Measurements from ENCODE around the gene TUBA8.
"Not testable (repeated sequence)": the region's sequence is repeated elsewhere in the genome, so short reads cannot be mapped to it uniquely, and the experiment has no call there.

The TUBA8 gene

DNA sequence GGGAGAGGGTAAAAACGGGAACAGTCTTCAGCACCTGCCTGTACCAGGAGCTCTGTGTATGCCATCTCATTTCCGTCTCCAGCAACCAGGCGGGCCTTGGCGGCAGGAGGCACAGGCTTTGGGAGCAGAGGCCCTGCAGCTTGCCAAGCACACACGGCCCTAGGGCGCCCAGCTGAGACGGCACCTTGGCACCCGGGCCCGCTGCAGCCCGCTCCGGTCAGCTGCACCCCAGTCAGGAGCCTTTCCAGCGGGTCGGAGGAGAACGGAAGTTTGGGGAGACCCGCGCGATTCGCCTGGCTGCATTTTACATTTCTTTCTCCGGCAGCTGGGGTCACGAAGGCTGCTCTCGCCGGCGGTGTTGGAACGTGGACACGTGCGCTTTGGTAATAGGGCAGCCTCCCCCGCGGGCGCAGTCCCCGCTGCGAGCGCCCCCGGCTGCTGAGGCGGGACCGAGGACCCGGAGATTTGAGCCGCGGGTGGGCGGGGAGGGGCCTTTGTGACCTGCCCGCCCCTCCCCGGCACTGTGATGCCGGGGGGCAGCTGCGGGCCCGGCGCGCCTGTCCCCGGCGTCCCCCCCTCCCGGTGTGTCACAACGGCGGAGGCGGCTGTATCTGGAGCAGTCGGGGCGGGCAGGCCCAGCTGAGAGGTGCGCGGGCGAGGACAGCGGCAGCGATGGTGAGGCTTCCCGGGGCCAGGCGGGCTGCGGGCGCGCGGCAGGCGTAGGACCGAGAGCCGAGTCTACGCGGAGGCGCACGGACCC, at the start of gene TUBA8:
TSS of gene TUBA8 (plus strand) at position 616 of the 760 bp plus-strand sequence. CDS start at position 673, 57 bp downstream.
- no peaks in the 10 kb centered on the region for H3K9me3 Mint-ChIP-seq (ENCODE audit: low read depth)
- peak within 1 kb of the TSS; percentile 7 for H3K27ac Mint-ChIP-seq
- peaks cover 12% of the 10 kb centered on the region for H3K36me3 Mint-ChIP-seq
- H3K4me3 Mint-ChIP-seq = peak within 1 kb of the TSS; percentile 79
- H3K4me1 Mint-ChIP-seq (ENCODE audit: low read depth) = peaks cover 23% of the 10 kb centered on the region
- peaks cover 11% of the 10 kb centered on the region for H3K27me3 Mint-ChIP-seq

DNA sequence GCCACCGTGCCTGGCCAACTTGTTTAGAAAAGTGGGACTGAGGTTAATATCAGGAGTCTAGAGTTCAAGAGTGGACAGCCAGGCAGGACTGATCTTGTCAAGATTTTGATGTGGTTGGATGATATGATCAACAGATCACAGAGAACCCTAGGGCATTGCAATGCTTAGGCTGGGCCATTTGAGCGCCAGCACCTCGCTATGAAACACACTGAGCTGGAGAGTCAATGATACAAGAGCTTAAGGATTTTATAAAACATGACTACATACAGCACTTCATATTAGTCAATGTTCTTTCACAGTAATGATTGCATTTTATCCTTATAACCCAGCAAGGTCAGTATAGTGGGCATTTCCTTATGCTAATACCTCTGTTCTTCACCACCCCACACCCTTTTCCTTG, 48.2 kb upstream of the TUBA8 start:
- Mint-ChIP-seq H3K4me1 (ENCODE audit: low read depth) (no peaks in the 10 kb centered on the region), H3K36me3 (no peaks in the 10 kb centered on the region), H3K27me3 (peaks cover 22% of the 10 kb centered on the region), H3K4me3 (no peak overlapping the region), H3K9me3 (ENCODE audit: low read depth) (no peaks in the 10 kb centered on the region), H3K27ac (no peak overlapping the region)

DNA sequence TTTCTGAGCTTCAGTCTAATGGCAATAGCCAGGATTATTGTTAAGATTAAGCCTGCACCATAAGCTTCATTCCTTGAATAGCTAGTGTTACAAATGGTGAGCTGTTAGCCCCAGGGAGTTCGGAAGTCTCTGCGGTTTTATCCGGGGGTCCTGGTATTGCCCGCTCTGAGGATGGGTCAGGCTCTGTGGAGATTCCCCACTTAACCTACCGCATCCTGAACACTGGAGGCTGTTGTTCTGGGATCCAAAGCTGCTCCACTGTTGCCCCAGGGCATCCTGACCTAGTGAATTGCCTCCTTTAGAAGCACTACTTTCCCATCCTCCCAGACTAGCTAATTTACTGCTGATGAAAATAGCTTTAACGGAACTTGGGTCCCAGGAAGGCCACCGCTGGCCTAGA, 47.3 kb upstream of the TUBA8 start:
- H3K9me3 Mint-ChIP-seq (ENCODE audit: low read depth) = no peaks in the 10 kb centered on the region
- H3K4me3 Mint-ChIP-seq = no peak overlapping the region
- H3K27me3 Mint-ChIP-seq = peaks cover 22% of the 10 kb centered on the region
- H3K27ac Mint-ChIP-seq = no peak overlapping the region
- H3K36me3 Mint-ChIP-seq = no peaks in the 10 kb centered on the region
- H3K4me1 Mint-ChIP-seq (ENCODE audit: low read depth) = no peaks in the 10 kb centered on the region

DNA sequence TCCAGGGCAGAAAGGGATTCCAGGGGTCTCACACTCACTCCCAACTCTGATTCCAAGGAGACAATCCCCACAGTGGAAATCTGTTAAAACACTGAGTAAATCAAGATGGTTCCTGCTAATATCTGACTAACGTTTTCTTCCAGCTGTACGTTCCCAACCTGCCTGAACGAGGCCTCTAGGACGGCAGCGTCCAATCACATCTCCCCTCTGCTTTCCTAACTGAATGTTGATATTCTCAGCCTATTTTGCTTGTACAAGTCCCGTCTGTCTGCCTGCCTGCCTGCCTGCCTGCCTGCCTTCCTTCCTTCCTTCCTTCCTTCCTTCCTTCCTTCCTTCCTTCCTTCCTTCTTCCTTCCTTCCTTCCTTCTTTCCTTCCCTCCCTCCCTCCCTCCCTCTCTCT, 46.9 kb upstream of the TUBA8 start:
- H3K9me3 Mint-ChIP-seq (ENCODE audit: low read depth); H3K36me3 Mint-ChIP-seq; H3K4me1 Mint-ChIP-seq (ENCODE audit: low read depth); H3K4me3 Mint-ChIP-seq; H3K27ac Mint-ChIP-seq: not testable (repeated sequence)
- peaks cover 24% of the 10 kb centered on the region for H3K27me3 Mint-ChIP-seq

DNA sequence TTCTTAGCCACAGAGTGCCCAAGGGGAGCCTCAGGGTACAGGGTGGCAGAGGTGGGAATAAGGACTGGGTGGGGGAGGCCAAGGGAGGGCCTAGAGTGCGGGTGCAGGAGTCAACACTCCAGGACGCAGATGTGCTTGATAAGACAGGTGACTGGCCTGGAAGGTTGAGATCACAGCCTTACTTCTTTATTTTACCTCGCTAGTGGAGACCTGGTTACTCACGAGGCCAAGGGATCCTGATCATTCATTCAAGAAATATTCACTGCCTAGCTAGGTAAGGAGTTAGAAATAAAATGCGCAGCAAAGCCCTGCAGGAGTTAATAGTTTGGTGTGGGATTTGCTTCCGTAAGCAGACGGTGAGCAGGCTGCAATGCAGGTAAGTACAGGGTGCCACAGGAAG, 46.0 kb upstream of the TUBA8 start:
- Mint-ChIP-seq H3K36me3 (no peaks in the 10 kb centered on the region), H3K27ac (no peak overlapping the region), H3K9me3 (ENCODE audit: low read depth) (no peaks in the 10 kb centered on the region), H3K4me1 (ENCODE audit: low read depth) (no peaks in the 10 kb centered on the region), H3K4me3 (no peak overlapping the region), H3K27me3 (peaks cover 21% of the 10 kb centered on the region)

DNA sequence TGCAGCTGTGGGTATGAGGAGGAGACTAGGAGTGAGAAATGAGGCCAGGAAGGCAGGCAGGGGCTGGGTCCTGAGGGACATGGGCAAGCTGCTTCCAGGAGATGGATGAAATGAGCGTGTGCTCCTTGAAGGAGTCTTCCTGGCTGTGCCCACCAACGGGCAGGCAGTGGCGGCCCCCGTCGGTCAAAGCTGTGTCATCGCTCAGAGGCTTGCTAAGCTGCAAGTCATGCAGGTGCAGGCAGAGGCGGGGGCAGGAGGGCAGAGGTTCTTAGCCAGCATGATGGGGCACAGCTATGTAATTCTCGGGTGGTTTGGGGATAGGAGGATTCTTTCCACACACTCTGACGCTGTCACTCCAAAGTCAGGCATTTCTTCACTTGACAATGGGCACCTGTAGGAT, 45.4 kb upstream of the TUBA8 start:
- no peaks in the 10 kb centered on the region for H3K4me1 Mint-ChIP-seq (ENCODE audit: low read depth)
- no peak overlapping the region for H3K4me3 Mint-ChIP-seq
- H3K27ac Mint-ChIP-seq = no peak overlapping the region
- H3K27me3 Mint-ChIP-seq = peaks cover 21% of the 10 kb centered on the region
- no peaks in the 10 kb centered on the region for H3K9me3 Mint-ChIP-seq (ENCODE audit: low read depth)
- no peaks in the 10 kb centered on the region for H3K36me3 Mint-ChIP-seq

DNA sequence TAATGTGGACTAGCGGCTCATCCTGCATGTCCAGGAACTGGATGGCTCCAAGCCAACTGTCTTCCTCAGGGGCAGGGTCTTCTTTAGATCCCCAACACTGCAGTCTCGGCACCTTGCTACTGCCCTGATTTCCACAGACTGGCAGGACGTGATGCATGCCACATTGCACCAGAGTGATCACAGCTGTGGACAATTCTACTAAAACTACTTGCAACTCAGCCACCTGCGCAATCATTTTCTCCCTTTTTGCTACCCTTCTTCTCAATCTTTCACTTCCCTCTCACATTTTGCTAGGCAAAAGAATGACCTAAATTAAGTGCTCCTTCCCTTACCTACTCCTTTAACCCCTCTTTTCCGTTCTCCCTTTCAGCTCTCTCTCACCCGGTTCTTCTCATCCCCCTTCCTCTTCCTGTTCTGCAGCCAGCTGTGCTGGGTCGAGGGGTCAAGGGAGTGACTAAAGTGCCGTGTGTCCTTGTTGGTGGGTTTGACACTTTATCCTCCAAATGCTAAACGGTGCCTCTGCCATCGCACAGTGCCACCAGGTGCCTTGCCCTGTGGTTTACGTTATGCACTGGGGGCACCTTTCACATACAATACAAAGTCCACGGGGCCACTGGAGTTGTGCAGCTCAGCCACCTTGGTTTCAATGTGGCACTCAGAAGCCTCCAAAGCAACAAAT, 44.3 kb upstream of the TUBA8 start:
- Mint-ChIP-seq H3K27ac (no peak overlapping the region), H3K4me3 (no peak overlapping the region), H3K4me1 (ENCODE audit: low read depth) (no peaks in the 10 kb centered on the region), H3K9me3 (ENCODE audit: low read depth) (no peaks in the 10 kb centered on the region), H3K36me3 (no peaks in the 10 kb centered on the region), H3K27me3 (peaks cover 21% of the 10 kb centered on the region)

DNA sequence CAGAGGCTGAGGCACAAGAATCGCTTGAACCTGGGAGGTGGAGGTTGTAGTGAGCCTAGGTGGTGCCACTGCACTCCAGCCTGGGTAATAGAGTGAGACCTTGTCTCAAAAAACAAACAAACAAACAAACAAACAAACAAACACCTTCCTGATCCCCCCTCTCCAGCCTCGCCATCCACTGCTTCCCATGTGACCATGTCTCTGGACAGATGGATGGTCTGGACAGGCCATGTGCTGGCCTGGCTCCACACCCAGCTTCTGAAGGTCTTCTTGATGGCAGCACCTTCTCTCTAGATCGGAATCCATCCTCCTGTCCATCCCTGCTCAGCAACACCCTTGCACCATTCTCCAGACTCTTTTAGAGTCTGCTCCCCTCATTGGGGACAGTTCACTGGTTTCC, 43.5 kb upstream of the TUBA8 start:
- Mint-ChIP-seq H3K36me3 (no peaks in the 10 kb centered on the region), H3K27ac (no peak overlapping the region), H3K4me3 (no peak overlapping the region), H3K4me1 (ENCODE audit: low read depth) (no peaks in the 10 kb centered on the region), H3K27me3 (peaks cover 21% of the 10 kb centered on the region), H3K9me3 (ENCODE audit: low read depth) (no peaks in the 10 kb centered on the region)

DNA sequence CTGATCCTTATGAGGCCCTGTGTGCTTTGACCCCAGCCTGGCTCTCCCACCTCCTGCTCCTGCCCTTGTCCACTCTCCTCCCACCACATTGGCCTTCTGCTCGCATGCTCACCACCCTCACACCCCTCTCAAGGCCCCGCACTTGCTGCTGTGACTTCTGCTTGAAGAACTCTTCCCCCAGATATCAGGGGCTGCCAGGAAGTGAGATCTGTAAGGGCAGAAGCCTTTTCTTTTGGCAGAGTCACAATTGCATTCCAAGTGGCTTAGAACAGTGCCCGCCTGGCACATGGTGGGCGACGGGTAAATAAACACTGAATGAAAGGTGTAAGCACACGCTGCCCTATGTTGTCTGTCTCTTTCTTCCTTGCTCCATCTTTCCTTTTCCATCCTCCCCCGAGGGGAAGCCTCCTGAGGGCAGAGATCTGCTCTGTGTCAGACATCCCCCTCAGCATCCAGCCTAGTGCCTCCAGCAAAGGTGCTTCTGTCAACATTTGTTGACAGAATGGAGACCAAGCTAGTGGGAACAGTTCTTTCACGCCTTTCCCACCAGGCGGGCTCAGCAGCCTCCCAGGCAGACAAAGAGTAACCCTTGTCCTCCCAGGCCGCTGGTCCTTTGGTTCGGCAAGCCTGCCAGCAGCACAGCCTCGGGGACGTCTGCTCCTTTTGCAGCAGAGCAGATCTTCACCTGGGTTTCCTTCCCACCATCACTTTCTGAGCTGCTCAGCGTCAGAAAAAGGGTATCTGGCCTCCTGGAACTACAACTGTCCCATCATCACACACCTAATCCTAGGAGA, 42.9 kb upstream of the TUBA8 start:
- Mint-ChIP-seq H3K36me3 (no peaks in the 10 kb centered on the region), H3K27ac (no peak overlapping the region), H3K4me1 (ENCODE audit: low read depth) (no peaks in the 10 kb centered on the region), H3K27me3 (peaks cover 21% of the 10 kb centered on the region), H3K4me3 (no peak overlapping the region), H3K9me3 (ENCODE audit: low read depth) (no peaks in the 10 kb centered on the region)

DNA sequence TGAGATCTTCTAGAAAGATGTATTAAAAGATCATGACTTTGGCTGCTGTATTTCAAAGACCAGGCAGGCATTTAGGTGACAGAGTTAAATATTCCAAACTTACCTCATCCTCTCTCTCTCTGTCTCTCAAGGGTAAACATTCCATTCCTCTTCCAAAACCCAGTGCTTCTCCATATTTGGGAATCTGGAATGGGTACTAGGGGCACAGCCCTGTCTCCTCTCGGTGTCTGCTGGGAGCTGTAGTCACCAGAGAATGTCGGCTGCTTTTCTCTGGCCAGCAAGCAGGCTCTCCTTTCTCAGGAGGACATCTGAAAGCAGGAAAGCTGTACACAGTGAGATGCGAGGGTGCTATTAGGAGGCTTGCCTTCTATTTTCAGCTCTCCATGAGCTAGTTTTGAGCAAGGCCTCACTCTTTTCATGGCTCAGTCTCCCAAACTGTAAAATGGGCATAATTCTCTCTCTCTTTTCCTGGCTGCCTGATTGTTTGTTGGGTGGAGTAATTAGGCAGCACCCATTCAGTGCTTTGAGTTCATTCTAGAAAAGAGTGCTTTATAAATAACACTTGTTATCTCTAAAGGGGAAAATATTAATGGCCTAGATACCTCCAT, 42.1 kb upstream of the TUBA8 start:
- no peak overlapping the region for H3K4me3 Mint-ChIP-seq
- no peaks in the 10 kb centered on the region for H3K4me1 Mint-ChIP-seq (ENCODE audit: low read depth)
- no peaks in the 10 kb centered on the region for H3K9me3 Mint-ChIP-seq (ENCODE audit: low read depth)
- peaks cover 20% of the 10 kb centered on the region for H3K27me3 Mint-ChIP-seq
- H3K27ac Mint-ChIP-seq = no peak overlapping the region
- no peaks in the 10 kb centered on the region for H3K36me3 Mint-ChIP-seq

DNA sequence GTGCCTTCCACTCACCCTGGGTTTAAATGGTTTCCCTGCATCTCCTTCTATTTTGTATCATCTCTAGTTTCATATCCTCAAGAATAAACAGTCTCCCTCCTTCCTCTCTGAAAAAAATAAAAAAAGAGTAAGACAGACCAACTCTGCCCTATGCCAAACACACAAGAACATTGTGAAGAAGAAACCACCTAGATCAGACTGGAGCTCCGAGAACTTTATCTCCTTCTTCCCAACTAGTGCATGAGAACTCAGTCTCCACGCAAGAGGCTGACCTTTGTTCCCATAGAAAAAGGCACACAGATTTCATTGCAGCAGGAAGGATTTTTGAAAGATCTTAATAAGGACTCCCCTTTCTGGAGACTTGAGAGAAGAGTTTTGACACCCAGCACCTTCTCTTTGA, 41.6 kb upstream of the TUBA8 start:
- Mint-ChIP-seq H3K9me3 (ENCODE audit: low read depth) (no peaks in the 10 kb centered on the region), H3K36me3 (no peaks in the 10 kb centered on the region), H3K4me3 (no peak overlapping the region), H3K27me3 (peaks cover 18% of the 10 kb centered on the region), H3K27ac (no peak overlapping the region), H3K4me1 (ENCODE audit: low read depth) (no peaks in the 10 kb centered on the region)

DNA sequence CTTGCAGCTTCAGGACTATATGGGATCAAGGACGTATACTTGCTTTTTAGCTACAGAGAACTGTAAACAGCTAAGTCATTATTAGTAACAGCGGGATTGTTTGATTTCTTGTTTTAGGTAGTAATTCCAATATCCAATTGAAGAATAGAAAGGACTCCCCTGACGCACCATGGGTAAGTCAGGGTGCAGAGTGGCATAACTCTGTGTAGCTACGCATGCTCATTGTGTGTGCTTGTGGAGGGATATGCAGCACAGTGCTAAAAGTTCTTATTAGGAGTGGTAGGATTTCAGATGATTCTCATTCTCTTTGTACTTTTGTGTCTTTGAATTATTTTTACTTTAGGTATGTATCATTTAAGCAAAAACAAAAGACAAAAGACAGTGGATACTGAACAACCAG, 40.6 kb upstream of the TUBA8 start:
- no peaks in the 10 kb centered on the region for H3K4me1 Mint-ChIP-seq (ENCODE audit: low read depth)
- H3K27me3 Mint-ChIP-seq = peaks cover 15% of the 10 kb centered on the region
- no peak overlapping the region for H3K4me3 Mint-ChIP-seq
- H3K27ac Mint-ChIP-seq = no peak overlapping the region
- H3K36me3 Mint-ChIP-seq = no peaks in the 10 kb centered on the region
- no peaks in the 10 kb centered on the region for H3K9me3 Mint-ChIP-seq (ENCODE audit: low read depth)

DNA sequence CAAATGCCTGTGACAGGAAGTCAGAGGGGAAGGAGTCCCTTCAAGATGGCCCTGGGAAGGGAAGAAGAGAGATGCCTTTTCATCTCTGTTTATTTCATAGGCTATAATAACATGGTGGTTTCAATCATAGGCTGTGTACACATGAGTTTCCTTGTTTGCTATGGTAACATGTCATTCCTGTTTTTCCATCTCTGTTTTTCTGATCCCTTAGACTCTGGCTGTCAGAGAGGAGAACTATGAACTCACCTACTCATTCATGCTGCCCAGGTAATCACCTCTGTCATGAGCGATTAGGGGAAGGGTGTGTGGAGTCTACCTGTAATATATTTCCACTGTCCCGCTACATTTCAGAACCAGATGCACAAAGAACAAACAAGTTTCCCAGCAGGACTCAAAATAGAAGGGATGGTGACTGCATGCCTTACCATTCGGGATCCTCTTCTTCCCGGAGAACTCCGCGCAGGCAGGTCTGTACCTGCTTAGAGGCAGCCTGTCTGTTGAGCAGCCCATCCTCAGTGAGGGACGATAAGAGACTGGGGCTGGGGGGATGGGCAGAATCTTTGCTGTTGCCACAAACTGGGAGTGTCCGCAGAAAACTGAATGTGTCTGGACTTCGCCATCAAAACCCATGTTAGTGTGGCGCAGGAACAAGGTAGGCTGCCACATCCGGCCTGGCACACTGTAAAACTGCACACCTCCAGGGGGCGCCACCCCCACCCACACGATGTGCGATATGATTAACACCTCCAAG, 39.9 kb upstream of the TUBA8 start:
- Mint-ChIP-seq H3K4me3 (no peak overlapping the region), H3K27ac (no peak overlapping the region), H3K27me3 (peaks cover 9% of the 10 kb centered on the region), H3K36me3 (no peaks in the 10 kb centered on the region), H3K9me3 (ENCODE audit: low read depth) (no peaks in the 10 kb centered on the region), H3K4me1 (ENCODE audit: low read depth) (peaks cover under 1% of the 10 kb centered on the region)

DNA sequence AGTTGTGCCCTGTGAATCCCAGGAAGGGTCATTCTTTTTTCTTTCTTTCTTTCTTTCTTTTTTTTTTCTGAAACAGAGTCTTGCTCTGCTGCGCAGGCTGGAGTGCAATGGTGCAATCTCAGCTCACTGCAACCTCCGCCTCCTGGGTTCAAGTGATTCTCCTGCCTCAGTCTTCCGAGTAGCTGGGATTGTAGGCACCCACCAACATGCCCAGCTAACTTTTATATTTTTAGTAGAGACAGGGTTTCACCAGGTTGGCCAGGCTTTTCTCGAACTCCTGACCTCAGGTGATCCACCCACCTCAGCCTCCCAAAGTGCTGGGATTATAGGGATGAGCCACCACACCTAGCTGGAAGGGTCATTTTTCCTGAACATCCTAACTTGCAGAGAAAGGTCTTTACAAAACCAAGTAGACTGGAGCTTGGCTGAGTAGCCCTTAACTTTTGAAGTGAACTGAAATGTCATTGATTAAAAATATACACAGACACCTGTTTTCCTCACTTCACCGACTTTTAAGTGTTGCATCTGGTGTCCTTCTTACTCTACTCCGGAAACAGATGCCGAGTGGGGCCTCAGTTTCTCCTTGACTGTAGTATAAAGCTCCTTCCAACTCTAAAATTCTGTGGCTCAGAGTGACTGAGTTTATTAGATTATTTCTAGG, 39.2 kb upstream of the TUBA8 start:
- not testable (repeated sequence) for H3K4me1 Mint-ChIP-seq (ENCODE audit: low read depth); H3K36me3 Mint-ChIP-seq; H3K9me3 Mint-ChIP-seq (ENCODE audit: low read depth); H3K4me3 Mint-ChIP-seq; H3K27me3 Mint-ChIP-seq; H3K27ac Mint-ChIP-seq

All from activated naive CD8-positive, alpha-beta T cell (primary cell).